ENCODE data around the gene PTPRM. TPM values are rescaled to one million over a fixed set of nuclear protein-coding genes. Genes with fewer than 3 reads are reported as not detected.

Gene PTPRM
- total and polyA plus RNA-seq, 2 donors (not counting 3 experiments of a cell fraction or from before 2014, with no cell fraction given), result 37.4 to 43.7 TPM

DNA sequence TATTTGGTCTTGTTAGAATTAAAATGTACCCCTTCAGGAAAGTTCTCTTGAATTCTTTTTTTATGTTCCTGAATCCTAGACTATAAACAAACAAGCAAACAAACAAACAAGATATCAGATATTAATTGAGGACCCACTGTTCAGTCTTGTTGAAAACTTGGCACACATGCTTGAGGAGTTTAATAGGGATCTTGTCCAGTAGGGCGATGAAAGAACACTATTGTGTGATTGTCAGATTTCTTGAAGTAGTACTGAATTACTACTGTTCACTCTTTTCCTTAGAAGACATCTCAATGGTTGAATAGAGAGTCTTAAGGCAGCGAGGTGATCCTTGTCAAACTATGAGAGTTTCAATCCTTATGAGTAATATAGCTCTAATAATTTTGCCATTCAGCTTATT is 130.2 kb downstream of the PTPRM start:
- H3K9ac ChIP-seq (replicated peaks; ENCODE audit: extremely low read depth, insufficient read depth, low read length), result no peak overlapping the region
- H3K9me3 ChIP-seq (replicated peaks; ENCODE audit: control insufficient read depth, insufficient read depth, low read length), result no peaks in the 10 kb centered on the region
- FAIRE-seq, result no peak
- no peaks in the 10 kb centered on the region for H3K9me1 ChIP-seq (replicated peaks; ENCODE audit: control insufficient read depth, extremely low read depth, insufficient read depth, low read length)
- no TSS peak for BruUV-seq (replicated peaks)
- H3K27me3 ChIP-seq (ENCODE audit: control insufficient read depth in 2 of 2, insufficient read depth in 2 of 2, low read length in 2 of 2), result no peaks in the 10 kb centered on the region
- H3K4me2 ChIP-seq (ENCODE audit: insufficient read depth, low read length), result no peak overlapping the region
- CTCF ChIA-PET, result no interaction called here
- DNase-seq (ENCODE audit: low read depth, low spot score), result no peak
- intact Hi-C loops (cut with micrococcal nuclease) (no loop called here), dilution Hi-C loops (cut with MboI; ENCODE audit: extremely low pct_ligation_motif_present, low sequenced_read_pairs) (no loop called here)
- no peaks in the 10 kb centered on the region for H3K79me2 ChIP-seq (ENCODE audit: control insufficient read depth, insufficient read depth, low read length)
- H3K4me3 ChIP-seq (replicated peaks in 1 of 3; ENCODE audit: insufficient read depth in 1 of 3, low read depth in 1 of 3, low read length in 3 of 3), result no peak overlapping the region
- H4K20me1 ChIP-seq (replicated peaks; ENCODE audit: control insufficient read depth, extremely low read depth, insufficient read depth, low read length), result no peaks in the 10 kb centered on the region
- H3K27ac ChIP-seq (ENCODE audit: insufficient read depth, low read depth, low read length), result no peak overlapping the region
- no peaks in the 10 kb centered on the region for H3K4me1 ChIP-seq (ENCODE audit: control insufficient read depth, extremely low read depth, insufficient read depth, low read length)
- no peak overlapping the region for H2AFZ ChIP-seq (ENCODE audit: low read depth, low read length)
- POLR2A ChIA-PET, result no interaction called here
- no peaks in the 10 kb centered on the region for H3K36me3 ChIP-seq (ENCODE audit: control insufficient read depth in 2 of 2, extremely low read depth in 1 of 2, insufficient read depth in 2 of 2, low read length in 2 of 2)
- TF ChIP-seq, protein P1, sequence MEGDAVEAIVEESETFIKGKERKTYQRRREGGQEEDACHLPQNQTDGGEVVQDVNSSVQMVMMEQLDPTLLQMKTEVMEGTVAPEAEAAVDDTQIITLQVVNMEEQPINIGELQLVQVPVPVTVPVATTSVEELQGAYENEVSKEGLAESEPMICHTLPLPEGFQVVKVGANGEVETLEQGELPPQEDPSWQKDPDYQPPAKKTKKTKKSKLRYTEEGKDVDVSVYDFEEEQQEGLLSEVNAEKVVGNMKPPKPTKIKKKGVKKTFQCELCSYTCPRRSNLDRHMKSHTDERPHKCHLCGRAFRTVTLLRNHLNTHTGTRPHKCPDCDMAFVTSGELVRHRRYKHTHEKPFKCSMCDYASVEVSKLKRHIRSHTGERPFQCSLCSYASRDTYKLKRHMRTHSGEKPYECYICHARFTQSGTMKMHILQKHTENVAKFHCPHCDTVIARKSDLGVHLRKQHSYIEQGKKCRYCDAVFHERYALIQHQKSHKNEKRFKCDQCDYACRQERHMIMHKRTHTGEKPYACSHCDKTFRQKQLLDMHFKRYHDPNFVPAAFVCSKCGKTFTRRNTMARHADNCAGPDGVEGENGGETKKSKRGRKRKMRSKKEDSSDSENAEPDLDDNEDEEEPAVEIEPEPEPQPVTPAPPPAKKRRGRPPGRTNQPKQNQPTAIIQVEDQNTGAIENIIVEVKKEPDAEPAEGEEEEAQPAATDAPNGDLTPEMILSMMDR (IDR thresholded peaks at IDR 0.05; ENCODE audit: extremely low read depth in 1 of 2, insufficient read depth in 1 of 2, low read depth in 1 of 2, low read length in 2 of 2), result no peak
- TF ChIP-seq JUN (IDR thresholded peaks at IDR 0.05; ENCODE audit: borderline replicate concordance, insufficient read depth, insufficient read length, low read depth) (no peak), MYC (IDR thresholded peaks at IDR 0.05; ENCODE audit: low read depth, low read length) (no peak), EZH2 (IDR thresholded peaks at IDR 0.05; ENCODE audit: borderline replicate concordance, low read depth, low read length, severe bottlenecking) (no peak), FOS (IDR thresholded peaks at IDR 0.05; ENCODE audit: borderline replicate concordance, insufficient read depth, low read length) (no peak), GATA2 (IDR thresholded peaks at IDR 0.05; ENCODE audit: insufficient read depth, insufficient read length, low read depth, low read length) (no peak), POLR2A (IDR thresholded peaks at IDR 0.05; ENCODE audit: low read depth, low read length) (no peak), POLR2AphosphoS5 (IDR thresholded peaks at IDR 0.05; ENCODE audit: insufficient read depth, low read depth, low read length) (no peak)
- TF ChIP-seq, protein P2, sequence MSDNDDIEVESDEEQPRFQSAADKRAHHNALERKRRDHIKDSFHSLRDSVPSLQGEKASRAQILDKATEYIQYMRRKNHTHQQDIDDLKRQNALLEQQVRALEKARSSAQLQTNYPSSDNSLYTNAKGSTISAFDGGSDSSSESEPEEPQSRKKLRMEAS (IDR thresholded peaks at IDR 0.05; ENCODE audit: insufficient read depth, insufficient read length), result no peak

Data from endothelial cell of umbilical vein (primary cell).